ENCODE results near the gene APBA2.
"Not testable (repeated sequence)": the region's sequence is repeated elsewhere in the genome, so short reads cannot be mapped to it uniquely, and the experiment has no call there.

APBA2 gene

DNA sequence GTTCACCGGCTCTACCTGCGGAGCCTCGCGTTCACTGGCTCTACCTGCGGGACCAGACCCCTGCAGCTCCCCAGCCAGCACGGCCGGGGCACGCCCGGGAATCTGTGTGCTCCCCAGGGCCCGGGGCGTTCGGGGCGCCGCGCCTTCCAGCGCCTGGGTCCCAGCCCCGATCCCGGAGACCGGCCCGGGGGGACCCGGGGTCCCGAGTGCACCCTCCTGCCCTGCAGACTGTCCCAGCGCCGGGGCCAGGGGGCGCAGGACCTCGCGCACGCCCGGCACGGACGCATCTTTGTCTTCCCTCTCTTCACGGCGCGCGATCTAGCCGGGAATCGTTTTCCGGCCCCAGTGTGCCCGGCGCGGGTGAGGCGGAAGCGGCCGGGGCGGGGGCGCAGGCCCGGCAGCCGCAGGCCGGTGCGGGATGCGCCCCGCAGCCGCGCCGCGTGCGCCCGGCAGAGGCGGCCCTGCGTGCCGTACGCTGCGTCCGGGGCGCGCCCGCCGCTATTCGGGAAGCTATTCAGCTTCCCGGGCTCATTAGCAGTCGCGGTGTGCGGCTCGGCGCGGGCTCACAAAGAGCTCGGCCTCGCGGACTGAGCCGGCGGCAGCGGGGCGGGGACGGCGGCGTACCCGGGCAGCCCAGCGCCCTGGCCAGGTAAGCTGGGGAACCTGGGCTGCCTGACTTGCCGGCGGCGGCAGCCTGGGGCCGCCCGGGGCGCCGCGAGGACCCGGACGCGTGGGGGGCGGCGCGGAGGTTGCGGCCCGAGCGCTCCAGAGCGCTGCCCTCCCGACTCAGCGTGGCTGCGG is at the start of gene APBA2:
Gene APBA2 (plus strand): TSS at position 345 of the 801 bp plus-strand sequence. CDS start 167,911 bp downstream, outside the sequence.
- no peaks in the 10 kb centered on the region for H3K27me3 ChIP-seq (ENCODE audit: insufficient read depth, low read length, poor library complexity, severe bottlenecking)
- H3K36me3 ChIP-seq (ENCODE audit: insufficient read depth, low read length), result no peaks in the 10 kb centered on the region
- H3K4me3 ChIP-seq (ENCODE audit: low read length, poor library complexity, severe bottlenecking), result no peak within 1 kb of the TSS
- H3K9ac ChIP-seq (ENCODE audit: low read depth, low read length, poor library complexity, severe bottlenecking), result no peak within 1 kb of the TSS
- H3K9me3 ChIP-seq (ENCODE audit: insufficient read depth, low read depth, low read length), result no peaks in the 10 kb centered on the region
- no peak within 1 kb of the TSS for H3K4me2 ChIP-seq (ENCODE audit: low read depth, low read length, poor library complexity, severe bottlenecking)
- H2AFZ ChIP-seq (ENCODE audit: low read length), result no peak within 1 kb of the TSS
- no peaks in the 10 kb centered on the region for H3K9me2 ChIP-seq (replicated peaks; ENCODE audit: low read depth, low read length)
- H3K4me1 ChIP-seq (ENCODE audit: insufficient read depth, low read length, poor library complexity, severe bottlenecking), result peaks cover 17% of the 10 kb centered on the region
- no peaks in the 10 kb centered on the region for H4K20me1 ChIP-seq (ENCODE audit: insufficient read depth, low read length, poor library complexity, severe bottlenecking)
- TF ChIP-seq EZH2phosphoT487 (IDR thresholded peaks at IDR 0.05; ENCODE audit: borderline replicate concordance) (no peak), CTCF (conservative IDR thresholded peaks at IDR 0.05; ENCODE audit: low read length) (no peak)
- 0 out of 2 replicates have a peak, but pooled peaks cover 3% of the 10 kb centered on the region for H3F3A ChIP-seq (ENCODE audit: low read depth)
- no peaks in the 10 kb centered on the region for H3K79me2 ChIP-seq (ENCODE audit: insufficient read depth, low read length)

DNA sequence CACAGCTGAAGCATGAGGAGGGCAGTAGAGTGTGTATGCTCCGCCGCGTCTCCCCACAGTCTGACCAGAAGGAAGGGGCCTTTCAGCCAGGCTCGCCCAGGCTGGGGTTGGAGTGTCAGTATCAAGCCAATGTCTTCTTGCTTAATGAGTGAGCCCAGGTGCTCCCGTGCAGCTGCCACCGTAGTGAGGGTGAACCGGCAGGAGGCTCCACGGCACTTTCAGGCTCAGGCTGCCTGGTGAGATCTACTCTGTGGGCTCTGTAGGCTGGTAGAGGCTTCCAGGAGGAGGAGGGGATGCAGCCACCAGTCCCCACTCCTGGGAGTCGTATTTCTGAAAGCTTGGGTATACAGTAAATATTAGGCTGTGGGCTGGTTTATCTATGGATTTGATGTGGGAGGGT is 45.5 kb upstream of the APBA2 start:
- H4K20me1 ChIP-seq (ENCODE audit: insufficient read depth, low read length, poor library complexity, severe bottlenecking); H3F3A ChIP-seq (ENCODE audit: low read depth); H3K9ac ChIP-seq (ENCODE audit: low read depth, low read length, poor library complexity, severe bottlenecking); H3K4me1 ChIP-seq (ENCODE audit: insufficient read depth, low read length, poor library complexity, severe bottlenecking); H3K36me3 ChIP-seq (ENCODE audit: insufficient read depth, low read length); H3K79me2 ChIP-seq (ENCODE audit: insufficient read depth, low read length); H3K27me3 ChIP-seq (ENCODE audit: insufficient read depth, low read length, poor library complexity, severe bottlenecking); H2AFZ ChIP-seq (ENCODE audit: low read length); H3K4me2 ChIP-seq (ENCODE audit: low read depth, low read length, poor library complexity, severe bottlenecking); H3K9me3 ChIP-seq (ENCODE audit: insufficient read depth, low read depth, low read length); H3K9me2 ChIP-seq (replicated peaks; ENCODE audit: low read depth, low read length); H3K4me3 ChIP-seq (ENCODE audit: low read length, poor library complexity, severe bottlenecking): not testable (repeated sequence)

GRCh38 chr15:28842210-28842609 is 43.6 kb upstream of the APBA2 start:
- not testable (repeated sequence) for H3K36me3 ChIP-seq (ENCODE audit: insufficient read depth, low read length); H3K9ac ChIP-seq (ENCODE audit: low read depth, low read length, poor library complexity, severe bottlenecking); H3K27me3 ChIP-seq (ENCODE audit: insufficient read depth, low read length, poor library complexity, severe bottlenecking); H4K20me1 ChIP-seq (ENCODE audit: insufficient read depth, low read length, poor library complexity, severe bottlenecking); H3K4me3 ChIP-seq (ENCODE audit: low read length, poor library complexity, severe bottlenecking); H3K79me2 ChIP-seq (ENCODE audit: insufficient read depth, low read length); H2AFZ ChIP-seq (ENCODE audit: low read length); H3K9me3 ChIP-seq (ENCODE audit: insufficient read depth, low read depth, low read length); H3K4me2 ChIP-seq (ENCODE audit: low read depth, low read length, poor library complexity, severe bottlenecking); H3K4me1 ChIP-seq (ENCODE audit: insufficient read depth, low read length, poor library complexity, severe bottlenecking); H3K9me2 ChIP-seq (replicated peaks; ENCODE audit: low read depth, low read length); H3F3A ChIP-seq (ENCODE audit: low read depth)

DNA sequence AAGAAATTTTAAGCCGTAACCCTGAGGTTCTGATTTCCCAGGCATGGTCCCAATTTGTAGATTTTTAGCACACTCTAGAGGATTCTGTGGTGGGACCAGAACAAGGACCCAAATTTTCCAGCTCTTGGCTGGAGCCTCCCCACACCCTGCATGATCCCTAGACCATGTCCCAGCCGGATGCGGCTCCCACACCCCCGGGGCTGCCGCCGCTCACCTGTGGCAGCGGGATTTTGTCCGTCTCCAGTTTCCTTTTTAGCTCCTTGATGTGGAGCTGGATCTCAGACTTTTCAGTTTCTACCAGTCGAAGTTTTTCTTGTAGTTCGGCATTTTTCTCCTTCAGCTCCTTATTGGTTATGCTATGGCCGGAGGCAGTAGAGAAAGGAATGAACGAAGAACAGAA is 42.3 kb upstream of the APBA2 start:
- not testable (repeated sequence) for H3K4me1 ChIP-seq (ENCODE audit: insufficient read depth, low read length, poor library complexity, severe bottlenecking); H2AFZ ChIP-seq (ENCODE audit: low read length); H3K79me2 ChIP-seq (ENCODE audit: insufficient read depth, low read length); H3K27me3 ChIP-seq (ENCODE audit: insufficient read depth, low read length, poor library complexity, severe bottlenecking); H3K9ac ChIP-seq (ENCODE audit: low read depth, low read length, poor library complexity, severe bottlenecking); H3F3A ChIP-seq (ENCODE audit: low read depth); H3K36me3 ChIP-seq (ENCODE audit: insufficient read depth, low read length); H3K4me2 ChIP-seq (ENCODE audit: low read depth, low read length, poor library complexity, severe bottlenecking); H4K20me1 ChIP-seq (ENCODE audit: insufficient read depth, low read length, poor library complexity, severe bottlenecking); H3K9me3 ChIP-seq (ENCODE audit: insufficient read depth, low read depth, low read length); H3K4me3 ChIP-seq (ENCODE audit: low read length, poor library complexity, severe bottlenecking); H3K9me2 ChIP-seq (replicated peaks; ENCODE audit: low read depth, low read length)

GRCh38 chr15:28844147-28844546 is 41.6 kb upstream of the APBA2 start:
- not testable (repeated sequence) for H3K36me3 ChIP-seq (ENCODE audit: insufficient read depth, low read length); H3K4me1 ChIP-seq (ENCODE audit: insufficient read depth, low read length, poor library complexity, severe bottlenecking)

DNA sequence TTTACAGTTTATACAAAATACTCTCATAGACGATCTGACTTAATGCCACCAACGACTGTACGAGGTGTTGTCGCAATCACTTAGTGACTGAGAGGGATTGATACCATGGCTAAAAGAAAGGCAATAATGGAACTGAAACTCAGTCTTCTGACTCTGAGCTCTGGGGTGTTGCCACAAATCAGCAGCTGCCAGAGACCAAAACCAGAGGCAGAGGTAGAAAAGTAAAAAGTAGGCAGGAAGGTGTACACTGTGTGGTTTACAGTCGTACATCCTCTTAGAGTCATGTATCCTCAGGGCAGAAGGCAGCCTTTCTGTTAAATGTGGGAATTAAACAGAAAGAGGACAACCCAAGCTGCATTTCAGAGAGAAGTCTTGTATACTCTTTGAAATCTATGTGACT is 38.5 kb upstream of the APBA2 start:
- H3K9me3 ChIP-seq (ENCODE audit: insufficient read depth, low read depth, low read length); H2AFZ ChIP-seq (ENCODE audit: low read length); H3F3A ChIP-seq (ENCODE audit: low read depth); H3K4me3 ChIP-seq (ENCODE audit: low read length, poor library complexity, severe bottlenecking); H3K79me2 ChIP-seq (ENCODE audit: insufficient read depth, low read length); H3K4me2 ChIP-seq (ENCODE audit: low read depth, low read length, poor library complexity, severe bottlenecking); H3K36me3 ChIP-seq (ENCODE audit: insufficient read depth, low read length); H3K4me1 ChIP-seq (ENCODE audit: insufficient read depth, low read length, poor library complexity, severe bottlenecking); H4K20me1 ChIP-seq (ENCODE audit: insufficient read depth, low read length, poor library complexity, severe bottlenecking); H3K27me3 ChIP-seq (ENCODE audit: insufficient read depth, low read length, poor library complexity, severe bottlenecking); H3K9ac ChIP-seq (ENCODE audit: low read depth, low read length, poor library complexity, severe bottlenecking); H3K9me2 ChIP-seq (replicated peaks; ENCODE audit: low read depth, low read length): not testable (repeated sequence)

More at GRCh38 chr15:28844147-28844546, 41.6 kb upstream of the APBA2 start:
- not testable (repeated sequence) for H4K20me1 ChIP-seq (ENCODE audit: insufficient read depth, low read length, poor library complexity, severe bottlenecking); H3K79me2 ChIP-seq (ENCODE audit: insufficient read depth, low read length); H3K4me2 ChIP-seq (ENCODE audit: low read depth, low read length, poor library complexity, severe bottlenecking); H2AFZ ChIP-seq (ENCODE audit: low read length); H3K9me3 ChIP-seq (ENCODE audit: insufficient read depth, low read depth, low read length); H3K9me2 ChIP-seq (replicated peaks; ENCODE audit: low read depth, low read length); H3K4me3 ChIP-seq (ENCODE audit: low read length, poor library complexity, severe bottlenecking); H3F3A ChIP-seq (ENCODE audit: low read depth); H3K27me3 ChIP-seq (ENCODE audit: insufficient read depth, low read length, poor library complexity, severe bottlenecking); H3K9ac ChIP-seq (ENCODE audit: low read depth, low read length, poor library complexity, severe bottlenecking)
